ENCODE measurements around the gene KIRREL3.

KIRREL3 gene

GRCh38 chr11:126437731-126438130 lies 562.8 kb downstream of the KIRREL3 start:
- DNase-seq (ENCODE audit: low read depth) = no peak
- TF ChIP-seq, protein P1, sequence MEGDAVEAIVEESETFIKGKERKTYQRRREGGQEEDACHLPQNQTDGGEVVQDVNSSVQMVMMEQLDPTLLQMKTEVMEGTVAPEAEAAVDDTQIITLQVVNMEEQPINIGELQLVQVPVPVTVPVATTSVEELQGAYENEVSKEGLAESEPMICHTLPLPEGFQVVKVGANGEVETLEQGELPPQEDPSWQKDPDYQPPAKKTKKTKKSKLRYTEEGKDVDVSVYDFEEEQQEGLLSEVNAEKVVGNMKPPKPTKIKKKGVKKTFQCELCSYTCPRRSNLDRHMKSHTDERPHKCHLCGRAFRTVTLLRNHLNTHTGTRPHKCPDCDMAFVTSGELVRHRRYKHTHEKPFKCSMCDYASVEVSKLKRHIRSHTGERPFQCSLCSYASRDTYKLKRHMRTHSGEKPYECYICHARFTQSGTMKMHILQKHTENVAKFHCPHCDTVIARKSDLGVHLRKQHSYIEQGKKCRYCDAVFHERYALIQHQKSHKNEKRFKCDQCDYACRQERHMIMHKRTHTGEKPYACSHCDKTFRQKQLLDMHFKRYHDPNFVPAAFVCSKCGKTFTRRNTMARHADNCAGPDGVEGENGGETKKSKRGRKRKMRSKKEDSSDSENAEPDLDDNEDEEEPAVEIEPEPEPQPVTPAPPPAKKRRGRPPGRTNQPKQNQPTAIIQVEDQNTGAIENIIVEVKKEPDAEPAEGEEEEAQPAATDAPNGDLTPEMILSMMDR (conservative IDR thresholded peaks at IDR 0.05; ENCODE audit: control insufficient read depth, insufficient read depth, low read depth, low read length) = no peak
- H3K4me3 ChIP-seq (ENCODE audit: control insufficient read depth, low read depth, low read length) = no peak overlapping the region

DNA sequence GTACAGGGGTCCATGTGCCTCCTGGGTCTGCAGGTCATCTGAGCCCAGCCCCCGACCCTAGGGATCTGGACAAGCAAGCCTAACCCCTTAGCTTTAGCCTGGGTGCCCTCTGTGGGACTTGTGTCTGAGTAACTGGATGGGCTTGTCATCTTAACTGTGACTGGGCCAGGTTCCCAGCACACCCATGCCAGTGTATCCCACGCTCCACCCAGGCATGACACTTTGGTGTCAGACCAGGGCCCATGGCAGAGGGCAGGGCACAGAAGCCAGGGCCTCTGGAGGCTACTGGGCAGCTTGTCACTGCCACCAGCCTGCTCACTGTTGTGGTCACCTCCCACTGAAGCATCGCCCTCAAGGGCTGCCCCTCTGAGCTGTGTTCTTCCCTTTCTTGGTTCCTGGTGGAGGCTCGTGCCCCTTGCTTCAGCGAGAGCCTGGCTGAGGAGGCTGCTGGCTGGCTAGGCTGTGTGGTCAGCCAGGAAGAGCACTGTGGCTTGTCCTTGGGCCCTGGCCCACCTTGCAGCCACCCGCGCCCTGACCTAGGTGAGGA lies 564.3 kb downstream of the KIRREL3 start:
- TF ChIP-seq, protein P1 (conservative IDR thresholded peaks at IDR 0.05; ENCODE audit: control insufficient read depth, insufficient read depth, low read depth, low read length) = no peak
- no peak for DNase-seq (ENCODE audit: low read depth)
- no peak overlapping the region for H3K4me3 ChIP-seq (ENCODE audit: control insufficient read depth, low read depth, low read length)

GRCh38 chr11:126434950-126435335 lies 565.6 kb downstream of the KIRREL3 start:
- TF ChIP-seq, protein P1 (conservative IDR thresholded peaks at IDR 0.05; ENCODE audit: control insufficient read depth, insufficient read depth, low read depth, low read length) = no peak
- DNase-seq (ENCODE audit: low read depth) = no peak
- H3K4me3 ChIP-seq (ENCODE audit: control insufficient read depth, low read depth, low read length) = no peak overlapping the region

DNA sequence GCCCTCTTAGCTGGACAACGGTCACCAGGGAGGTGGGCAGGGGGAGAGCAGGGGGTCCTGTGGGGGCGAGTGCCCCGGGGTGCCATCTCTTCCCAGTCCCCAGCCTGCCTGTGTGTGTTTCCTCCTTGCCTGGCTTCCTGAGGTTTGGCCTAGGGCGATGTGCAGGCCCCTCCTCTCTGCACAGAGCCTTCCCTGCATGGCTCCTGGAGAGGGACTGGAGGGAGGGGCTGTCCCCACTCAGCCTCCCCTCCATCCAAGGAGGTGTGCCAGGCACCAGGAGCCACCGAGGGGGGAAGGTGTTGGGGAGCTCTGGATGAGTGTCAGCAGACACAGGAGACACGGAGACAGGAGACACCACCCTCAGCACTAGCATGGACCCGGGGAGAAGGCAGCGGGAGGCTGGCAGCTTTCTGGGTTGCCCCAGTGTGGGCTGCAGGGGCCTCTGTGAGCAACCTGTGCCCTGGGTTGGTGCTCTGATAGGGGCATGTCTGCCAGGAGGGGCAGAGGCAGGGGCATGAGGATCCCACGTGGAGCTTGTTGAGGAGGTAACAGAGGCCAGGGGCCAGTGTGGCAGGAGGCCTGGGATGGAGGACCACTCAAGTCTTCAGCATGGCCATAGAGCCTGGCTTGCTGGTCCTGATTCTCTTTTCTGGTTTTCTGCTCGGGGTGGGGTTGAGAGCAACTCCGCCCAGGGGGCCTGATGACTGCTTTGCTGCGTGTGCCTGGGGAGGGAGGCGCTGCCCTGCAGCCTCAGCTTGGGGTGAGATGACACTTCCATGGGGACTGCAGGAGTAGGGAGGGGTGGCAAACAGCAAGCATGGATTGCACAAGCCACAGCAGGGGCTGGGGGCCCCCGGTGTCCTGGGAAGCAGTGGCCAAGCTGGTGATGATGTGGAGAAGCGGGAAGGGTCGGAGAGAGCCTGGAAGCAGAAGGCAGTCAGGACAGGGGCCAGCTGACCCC lies 566.3 kb downstream of the KIRREL3 start:
- H3K4me3 ChIP-seq (ENCODE audit: control insufficient read depth, low read depth, low read length) = no peak overlapping the region
- DNase-seq (ENCODE audit: low read depth) = no peak
- TF ChIP-seq, protein P1 (conservative IDR thresholded peaks at IDR 0.05; ENCODE audit: control insufficient read depth, insufficient read depth, low read depth, low read length) = no peak

GRCh38 chr11:126433244-126433846 lies 567.2 kb downstream of the KIRREL3 start:
- no peak for DNase-seq (ENCODE audit: low read depth)
- TF ChIP-seq, protein P1 (conservative IDR thresholded peaks at IDR 0.05; ENCODE audit: control insufficient read depth, insufficient read depth, low read depth, low read length) = no peak
- H3K4me3 ChIP-seq (ENCODE audit: control insufficient read depth, low read depth, low read length) = no peak overlapping the region

DNA sequence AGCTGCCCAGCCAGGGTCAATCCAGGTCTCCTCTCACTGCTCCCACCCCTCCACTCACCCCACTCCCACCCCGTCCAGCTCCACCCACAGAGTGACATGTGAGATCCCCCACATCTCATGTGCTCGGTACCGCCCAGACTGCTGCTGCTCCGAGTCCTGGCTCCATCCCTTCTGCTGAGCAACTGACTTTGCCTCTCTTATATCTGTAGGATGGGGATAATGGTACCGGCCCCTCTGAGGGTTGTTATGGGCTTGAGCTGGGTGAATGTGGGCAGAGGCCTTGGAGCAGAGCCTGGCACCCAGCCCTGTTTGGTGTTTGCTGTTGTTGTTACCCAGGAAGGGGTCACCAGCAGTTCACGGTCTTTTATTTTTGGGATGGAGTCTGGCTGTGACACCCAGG lies 568.0 kb downstream of the KIRREL3 start:
- H3K4me3 ChIP-seq (ENCODE audit: control insufficient read depth, low read depth, low read length) = no peak overlapping the region
- no peak for DNase-seq (ENCODE audit: low read depth)
- TF ChIP-seq, protein P1 (conservative IDR thresholded peaks at IDR 0.05; ENCODE audit: control insufficient read depth, insufficient read depth, low read depth, low read length) = no peak
